H1 (cell line): ENCODE measurements around the gene TLR10. TPM values are rescaled to one million over a fixed set of nuclear protein-coding genes. Genes with fewer than 3 reads are reported as not detected.

Source experiments
- CTCF ChIA-PET: fragments of 300-600 bp; sonication (Branson Sonifier 250); formaldehyde crosslinking; loops from one replicate; lab custom pipeline; 2021; ENCODE audit not compliant: partially characterized antibody; lab: Charles Lee
- POLR2A ChIA-PET: fragments of 300-600 bp; sonication (Branson Sonifier 250); formaldehyde crosslinking; loops from one replicate; lab custom pipeline; 2021; ENCODE audit warnings: inconsistent platforms; ENCODE audit not compliant: partially characterized antibody; lab: Charles Lee
- DNase-seq, 2 experiments: peaks; one replicate each; pipeline versions ENCODE4 v3.0.0 to v3.0.0-alpha.2; 2010 to 2022; ENCODE audit warnings: low spot score in 2 of 2, low read depth in 1 of 2, mixed read lengths in 1 of 2
- FAIRE-seq: peaks from 2 replicates; lab custom pipeline; 2011; peaks lifted over from hg19 to GRCh38; lab: Jason Lieb, UNC
- H2AFZ ChIP-seq: 2 replicates; pipeline ENCODE4 v1.8.1; 2012; ENCODE audit warnings: low read length, inconsistent platforms
- H2AK5ac ChIP-seq: 2 replicates; pipeline ENCODE4 v1.6.1; 2013; ENCODE audit warnings: low read depth, low read length
- H2BK120ac ChIP-seq: replicated peaks from 2 replicates; pipeline ENCODE3; 2013; ENCODE audit warnings: low read depth, low read length, inconsistent platforms
- H2BK12ac ChIP-seq: 2 replicates; pipeline ENCODE4 v1.6.1; 2013; ENCODE audit warnings: low read depth, low read length
- H2BK15ac ChIP-seq: 2 replicates; pipeline ENCODE4 v1.6.1; 2013; ENCODE audit warnings: low read length
- H2BK20ac ChIP-seq: 2 replicates; pipeline ENCODE4 v1.6.1; 2013; ENCODE audit warnings: low read length
- H2BK5ac ChIP-seq: 2 replicates; pipeline ENCODE4 v1.6.1; 2013; ENCODE audit warnings: low read depth, low read length
- H3K14ac ChIP-seq: 2 replicates; pipeline ENCODE4 v1.6.1; 2013; ENCODE audit warnings: inconsistent platforms; ENCODE audit not compliant: insufficient read length
- H3K18ac ChIP-seq: 2 replicates; pipeline ENCODE4 v1.6.1; 2013; ENCODE audit warnings: low read length; ENCODE audit errors: extremely low read depth
- H3K23ac ChIP-seq: 2 replicates; pipeline ENCODE4 v1.6.1; 2013; ENCODE audit warnings: inconsistent platforms; ENCODE audit not compliant: insufficient read length
- H3K23me2 ChIP-seq: 2 replicates; pipeline ENCODE4 v1.6.1; 2013; ENCODE audit warnings: low read depth, low read length
- H3K27ac ChIP-seq: 2 replicates; pipeline ENCODE4 v1.6.1; 2011; ENCODE audit warnings: low read depth, low read length, inconsistent platforms
- H3K27me3 ChIP-seq, 4 experiments: replicated peaks in 1 of 4; 1 replicate in 1 of 4; 2 replicates in 3 of 4; pipeline versions ENCODE4 v1.6.1 to v1.8.1; 2011 to 2013; ENCODE audit warnings: low read length in 3 of 4, mild to moderate bottlenecking in 3 of 4, inconsistent platforms in 2 of 4, mixed read lengths in 2 of 4, moderate library complexity in 1 of 4; ENCODE audit not compliant: control insufficient read depth in 3 of 4, insufficient read depth in 3 of 4; ENCODE audit errors: extremely low read depth in 1 of 4
- H3K36me3 ChIP-seq, 4 experiments: 2 replicates each; pipeline versions ENCODE4 v1.6.1 to v1.8.1; 2011 to 2013; ENCODE audit warnings: mild to moderate bottlenecking in 4 of 4, low read length in 3 of 4, moderate library complexity in 2 of 4, control low read depth in 1 of 4, inconsistent platforms in 1 of 4; ENCODE audit not compliant: insufficient read depth in 4 of 4, control insufficient read depth in 2 of 4
- H3K4ac ChIP-seq: replicated peaks from 2 replicates; pipeline ENCODE3; 2013; ENCODE audit warnings: low read length, low read depth, mixed read lengths, inconsistent platforms; ENCODE audit not compliant: insufficient read length
- H3K4me1 ChIP-seq, 4 experiments: replicated peaks in 1 of 4; 1 replicate in 1 of 4; 2 replicates in 3 of 4; pipeline versions ENCODE4 v1.6.1 to v1.8.1; 2011 to 2013; ENCODE audit warnings: low read length in 3 of 4, inconsistent platforms in 2 of 4, mixed read lengths in 1 of 4; ENCODE audit not compliant: insufficient read depth in 4 of 4, control insufficient read depth in 3 of 4
- H3K4me2 ChIP-seq, 2 experiments: 2 replicates each; pipeline versions ENCODE4 v1.6.1 to v1.8.1; 2011 to 2013; ENCODE audit warnings: low read depth in 2 of 2, low read length in 2 of 2, control low read depth in 1 of 2, inconsistent platforms in 1 of 2, mild to moderate bottlenecking in 1 of 2; ENCODE audit not compliant: insufficient read depth in 1 of 2
- H3K4me3 ChIP-seq, 4 experiments: fragments of 200-600, 300-600 bp in 1 of 4; sonication (generic), shearing (Covaris generic), sonication (Bioruptor Twin) in 1 of 4; 2 replicates each; pipeline versions ENCODE4 v1.5.1 to v1.8.1; 2011 to 2016; ENCODE audit warnings: low read length in 4 of 4, low read depth in 3 of 4, control low read depth in 2 of 4, inconsistent platforms in 2 of 4, mild to moderate bottlenecking in 2 of 4, mixed read lengths in 1 of 4, moderate library complexity in 1 of 4; ENCODE audit not compliant: insufficient read depth in 2 of 4; ENCODE audit errors: extremely low read depth in 1 of 4
- H3K56ac ChIP-seq: replicated peaks from 2 replicates; pipeline ENCODE3; 2013; ENCODE audit warnings: low read depth, mild to moderate bottlenecking, mixed read lengths, low read length, inconsistent platforms; ENCODE audit not compliant: insufficient read length
- H3K79me1 ChIP-seq: 2 replicates; pipeline ENCODE4 v1.6.1; 2013; ENCODE audit warnings: low read depth, low read length, control low read depth
- H3K79me2 ChIP-seq, 2 experiments: 2 replicates each; pipeline versions ENCODE4 v1.6.1 to v1.8.1; 2012 to 2013; ENCODE audit warnings: low read length in 2 of 2, mild to moderate bottlenecking in 2 of 2, inconsistent platforms in 1 of 2; ENCODE audit not compliant: insufficient read depth in 2 of 2, control insufficient read depth in 1 of 2
- H3K9ac ChIP-seq, 4 experiments: replicated peaks in 1 of 4; 1 replicate in 1 of 4; 2 replicates in 3 of 4; pipeline versions ENCODE4 v1.6.1 to v1.8.1; 2011 to 2013; ENCODE audit warnings: low read depth in 3 of 4, low read length in 3 of 4, control low read depth in 2 of 4, mild to moderate bottlenecking in 2 of 4, moderate library complexity in 2 of 4, inconsistent platforms in 1 of 4; ENCODE audit errors: extremely low read depth in 1 of 4
- H3K9me3 ChIP-seq, 2 experiments: 2 replicates each; pipeline versions ENCODE4 v1.6.1 to v1.8.1; 2012 to 2013; ENCODE audit warnings: mild to moderate bottlenecking in 2 of 2, moderate library complexity in 2 of 2, control low read depth in 1 of 2, inconsistent platforms in 1 of 2, low read depth in 1 of 2, low read length in 1 of 2, mixed read lengths in 1 of 2; ENCODE audit not compliant: insufficient read depth in 2 of 2
- H4K20me1 ChIP-seq, 2 experiments: replicated peaks in 1 of 2; 2 replicates each; pipeline versions ENCODE3 to v1.8.1; 2011 to 2013; ENCODE audit warnings: inconsistent platforms in 2 of 2, low read length in 2 of 2, mild to moderate bottlenecking in 1 of 2; ENCODE audit not compliant: insufficient read depth in 2 of 2, control insufficient read depth in 1 of 2
- H4K5ac ChIP-seq: 2 replicates; pipeline ENCODE4 v1.6.1; 2013; ENCODE audit warnings: low read length, low read depth, mixed read lengths, inconsistent platforms; ENCODE audit not compliant: insufficient read length
- H4K8ac ChIP-seq: 2 replicates; pipeline ENCODE4 v1.8.0; 2013; ENCODE audit warnings: mild to moderate bottlenecking, moderate library complexity, low read length, inconsistent platforms; ENCODE audit not compliant: insufficient read depth; ENCODE audit errors: extremely low read depth
- H4K91ac ChIP-seq: replicated peaks from 2 replicates; pipeline ENCODE3; 2013; ENCODE audit warnings: low read length, mixed read lengths, inconsistent platforms; ENCODE audit not compliant: insufficient read length
- HDAC6 ChIP-seq: IDR thresholded peaks from one replicate; pipeline ENCODE4 v1.7.1; 2012; ENCODE audit warnings: low read depth, mild to moderate bottlenecking, inconsistent platforms, low read length, moderate library complexity
- RAD21 ChIP-seq, 2 experiments: IDR thresholded peaks in 1 of 2; conservative IDR thresholded peaks in 1 of 2; 2 replicates each; pipeline ENCODE4 v1.6.1; 2011; ENCODE audit warnings: low read depth in 2 of 2, low read length in 2 of 2, improper control_type of control experiment in 1 of 2, inconsistent platforms in 1 of 2, mild to moderate bottlenecking in 1 of 2, moderate library complexity in 1 of 2
- WGBS, 2 experiments: shearing (Covaris generic) in 1 of 2; methylation state at CpG; one replicate each; pipeline versions ENCODE4 v1.1.6 to v1.1.7; 2013 to 2015; ENCODE audit warnings: low lambda C conversion rate in 2 of 2, mixed read lengths in 2 of 2, inconsistent platforms in 1 of 2, low coverage in 1 of 2, missing lambda C conversion rate in 1 of 2; ENCODE audit not compliant: insufficient replicate concordance in 2 of 2, insufficient coverage in 1 of 2, insufficient read length in 1 of 2; ENCODE audit errors: extremely low coverage in 1 of 2, missing lambda C conversion rate in 1 of 2; 5-methylcytosine and 5-hydroxymethylcytosine counted together
- polyA plus RNA-seq, 7 experiments: library from polyadenylated mRNA; depleted of rRNA in 3 of 7; stranded (reverse) in 5 of 7; unstranded in 2 of 7; fragments of >200 nt in 5 of 7; fragments of 200-250 nt in 2 of 7; gene quantifications; 1 replicate in 5 of 7; 2 replicates in 1 of 7; 4 replicates in 1 of 7; pipeline versions ENCODE4 v1.2.1 to v1.2.3, GENCODE V29; 2011 to 2013; ENCODE audit warnings: missing spikeins in 2 of 7, mixed read lengths in 2 of 7
- total RNA-seq: library from RNA; stranded (reverse); fragmentation: NEBNext Ultra II Directional; extraction: Animal tissue kit (Norgen Biotek cat#: 25700); gene quantifications from 2 replicates; pipeline ENCODE4 v1.2.1, GENCODE V29; 2021
- TF ChIP-seq, protein P1 (sequence below): IDR thresholded peaks from 2 replicates; pipeline ENCODE4 v1.6.1; 2011; ENCODE audit warnings: low read length, improper control_type of control experiment

TLR10 gene
- total and polyA plus RNA-seq, 2 of the 8 experiments (the other 6 are each of a cell fraction or from before 2014, with no cell fraction given) = not detected

DNA sequence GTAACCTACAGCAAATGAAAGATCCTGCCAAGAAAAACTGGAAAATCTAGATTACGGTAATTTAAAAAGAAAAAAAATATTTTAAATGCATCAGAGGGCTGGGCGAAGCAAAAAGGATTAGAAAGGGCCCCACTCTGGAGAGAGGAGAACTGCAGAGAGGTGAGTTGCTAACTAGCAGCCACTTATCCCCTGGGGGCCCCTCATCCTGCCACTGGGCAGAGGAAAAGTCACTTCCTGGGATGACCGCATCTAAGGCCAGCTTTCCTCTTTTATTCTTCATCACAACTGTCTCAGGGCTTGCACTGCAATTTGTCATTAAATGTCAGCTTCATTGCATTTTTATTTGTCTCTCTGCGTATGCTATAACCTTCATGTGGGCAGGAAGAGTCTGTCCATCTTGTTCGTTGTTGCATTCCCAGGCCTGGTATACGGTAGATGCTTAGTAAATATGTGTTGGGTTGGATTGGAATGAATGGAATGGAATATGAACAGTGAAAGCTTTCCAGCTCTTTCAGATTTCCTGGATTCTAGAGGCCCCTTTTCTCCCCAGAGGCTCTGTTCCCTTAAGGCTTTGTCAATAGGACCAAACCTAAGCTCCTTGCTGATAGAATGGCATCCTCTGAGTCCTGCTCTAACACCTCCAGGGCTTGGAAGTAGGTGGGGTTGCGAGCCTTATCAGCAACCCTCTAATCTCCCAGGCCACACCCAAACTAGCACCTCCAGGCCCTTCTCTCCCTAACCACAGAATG is 58.9 kb downstream of the TLR10 start:
- Histone ChIP-seq H3K27ac (no peak overlapping the region), H3K4me1 (peaks cover 0 to 3% (median 0%) of the 10 kb centered on the region in 4 experiments; a peak in 1 of 7 replicates), H2BK20ac (no peak overlapping the region), H4K20me1 (no peaks in the 10 kb centered on the region), H3K4me3 (no peak overlapping the region), H3K4me2 (no peak overlapping the region), H3K14ac (no peak overlapping the region), H2BK120ac (no peak overlapping the region), H3K79me1 (no peaks in the 10 kb centered on the region), H3K23ac (no peak overlapping the region), H2BK5ac (no peak overlapping the region; the same call in 1 of the 2 replicates), H3K9me3 (no peaks in the 10 kb centered on the region), H4K8ac (no peak overlapping the region), H3K36me3 (no peaks in the 10 kb centered on the region), H3K23me2 (no peaks in the 10 kb centered on the region), H3K18ac (no peak overlapping the region), H2BK15ac (no peak overlapping the region), H2BK12ac (no peak overlapping the region), H2AK5ac (no peak overlapping the region), H3K56ac (no peak overlapping the region), H3K9ac (no peak overlapping the region), H4K91ac (no peak overlapping the region), H2AFZ (no peak overlapping the region), H3K79me2 (no peaks in the 10 kb centered on the region), H3K27me3 (no peaks in the 10 kb centered on the region), H4K5ac (no peak overlapping the region), H3K4ac (no peak overlapping the region)
- ChIA-PET POLR2A (no interaction called here), CTCF (interaction anchor here (0.7 to 1.6 kb wide), 4 partner anchors 48 to 543 kb away, joined by 3 read pairs; no protein-coding TSS in a partner anchor)
- no peak for DNase-seq
- TF ChIP-seq HDAC6 (no peak), RAD21 (IDR thresholded peaks at IDR 0.05 in 1 of 2, conservative IDR thresholded peaks at IDR 0.05 in 1 of 2; ENCODE audit: low read depth in 2 of 2, low read length in 2 of 2) (no peak)
- TF ChIP-seq, protein P1, sequence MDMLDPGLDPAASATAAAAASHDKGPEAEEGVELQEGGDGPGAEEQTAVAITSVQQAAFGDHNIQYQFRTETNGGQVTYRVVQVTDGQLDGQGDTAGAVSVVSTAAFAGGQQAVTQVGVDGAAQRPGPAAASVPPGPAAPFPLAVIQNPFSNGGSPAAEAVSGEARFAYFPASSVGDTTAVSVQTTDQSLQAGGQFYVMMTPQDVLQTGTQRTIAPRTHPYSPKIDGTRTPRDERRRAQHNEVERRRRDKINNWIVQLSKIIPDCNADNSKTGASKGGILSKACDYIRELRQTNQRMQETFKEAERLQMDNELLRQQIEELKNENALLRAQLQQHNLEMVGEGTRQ = no peak
- WGBS, 2 experiments = 91% methylated on average over 7 of the region's 7 CpGs; no CpG with 5 or more reads in 1 of the 2 experiments
- FAIRE-seq = no peak
